GM10248 (cell line): Measurements from ENCODE around the gene KCTD6.

ENCODE experiments used
- CTCF ChIA-PET: fragments of 300-600 bp; sonication (Branson Sonifier 250); formaldehyde crosslinking; extraction: SDS; loops from one replicate; lab custom pipeline; 2021; ENCODE audit warnings: antibody characterized with exemption; lab: Yijun Ruan, JAX
- POLR2A ChIA-PET: fragments of 350-650 bp; sonication (Branson Sonifier 250); formaldehyde crosslinking; extraction: SDS; loops from one replicate; lab custom pipeline; 2020; ENCODE audit warnings: antibody characterized with exemption; lab: Yijun Ruan, JAX
- DNase-seq: peaks from one replicate; pipeline ENCODE4 v3.0.0; 2012; ENCODE audit errors: extremely low spot score
- CTCF ChIP-seq: IDR thresholded peaks from 2 replicates; pipeline ENCODE4 v1.5.1; 2012; ENCODE audit warnings: mild to moderate bottlenecking, low read depth; ENCODE audit errors: extremely low read depth, missing control alignments, control extremely low read depth

Gene KCTD6

GRCh38 chr3:58531956-58532355 is 40.1 kb downstream of the KCTD6 start:
- DNase-seq = peak; percentile 22
- ChIA-PET POLR2A (no interaction called here), CTCF (interaction anchor here (0.7 to 8.8 kb wide), 13 partner anchors 16 to 344 kb away, joined by 3 to 95 read pairs (median 3); partner anchors contain the start of genes HTD2 and RPP14)
- TF ChIP-seq CTCF = no peak

DNA sequence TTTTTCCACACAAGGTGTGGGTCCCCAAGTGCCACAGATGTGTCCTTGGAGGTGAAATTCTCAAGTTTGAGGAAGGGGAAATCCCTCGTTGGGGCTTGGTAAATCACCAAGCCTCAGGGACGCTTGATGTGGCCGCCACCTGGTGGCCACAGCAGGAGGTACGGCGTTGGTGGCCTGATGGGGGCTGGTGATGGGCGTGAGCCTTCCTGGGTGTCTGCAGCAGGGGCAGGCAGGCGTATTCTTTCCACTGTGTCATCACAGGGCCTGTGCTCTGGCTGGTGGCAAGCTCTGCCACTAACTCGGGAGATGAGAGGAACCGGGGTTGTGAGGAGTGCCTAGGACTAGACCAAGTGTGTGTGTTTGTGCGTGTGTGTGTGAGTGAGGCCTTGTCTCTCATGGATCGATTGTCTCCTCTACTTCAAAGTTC is 40.9 kb downstream of the KCTD6 start:
- ChIA-PET POLR2A (no interaction called here), CTCF (interaction anchor here (1.1 to 8.8 kb wide), 11 partner anchors 12 to 355 kb away, joined by 3 to 95 read pairs (median 5); partner anchors contain the start of genes HTD2, KCTD6 and RPP14)
- peak; percentile 94 for TF ChIP-seq CTCF
- peak; percentile 90 for DNase-seq

- no peak for TF ChIP-seq CTCF
- POLR2A ChIA-PET = no interaction called here
- no peak for DNase-seq
- CTCF ChIA-PET = interaction anchor here (1.2 to 8.8 kb wide), 7 partner anchors 43 to 347 kb away, joined by 3 to 95 read pairs (median 5); partner anchors contain the start of genes HTD2, KCTD6 and RPP14
These were observed 42.9 kb downstream of the KCTD6 start for GRCh38 chr3:58534592-58535494.

GRCh38 chr3:58535531-58536500 is 43.9 kb downstream of the KCTD6 start:
- TF ChIP-seq CTCF = no peak
- DNase-seq = no peak
- POLR2A ChIA-PET = no interaction called here
- CTCF ChIA-PET = interaction anchor here (1.2 to 8.8 kb wide), 2 partner anchors 45 to 229 kb away, joined by 3 to 95 read pairs; partner anchors contain the start of genes HTD2 and RPP14

DNA sequence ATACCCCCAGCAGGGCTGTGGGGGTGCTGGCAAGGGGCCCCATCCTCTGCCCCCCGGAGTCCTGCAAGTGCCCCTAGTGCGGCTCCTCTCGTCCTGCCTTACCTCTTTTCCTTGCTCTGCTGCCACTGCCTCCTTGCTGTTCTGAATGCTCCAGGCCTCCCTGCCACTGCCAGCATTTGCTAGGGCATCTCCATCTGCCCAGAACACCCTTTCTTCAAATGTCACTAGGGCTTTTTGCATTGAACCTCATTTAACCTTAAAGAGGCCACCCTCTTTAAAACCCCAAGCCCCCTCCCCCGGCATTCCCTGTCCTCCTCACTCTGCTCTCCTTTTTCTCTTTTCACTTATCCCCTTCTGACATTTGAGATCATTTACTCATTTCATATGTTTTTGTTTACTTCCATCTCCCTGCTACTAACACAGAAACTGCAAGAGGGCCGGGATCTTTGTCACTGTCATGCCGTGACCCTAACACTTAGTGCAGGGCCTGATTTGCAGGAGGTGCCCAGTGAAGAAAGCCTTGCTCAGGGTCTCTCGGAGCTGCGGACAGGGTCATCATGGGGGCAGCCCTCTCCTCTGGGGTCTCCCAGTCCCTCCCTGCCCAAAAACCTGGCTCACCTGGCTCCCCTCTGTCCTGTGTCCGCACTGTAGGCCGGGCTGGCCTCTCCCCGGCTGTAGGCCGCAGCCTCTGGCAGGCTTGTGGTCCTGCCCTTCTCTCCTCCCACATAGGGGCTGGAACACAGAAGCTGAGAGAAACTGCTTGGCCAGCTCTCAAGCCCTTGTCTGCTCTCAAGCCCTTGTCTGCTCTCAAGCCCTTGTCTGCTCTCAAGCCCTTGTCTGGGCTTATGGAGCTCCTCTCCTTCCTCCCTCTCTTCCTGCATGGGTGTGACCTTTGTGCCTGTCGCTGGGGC is 44.9 kb downstream of the KCTD6 start, which contains the start of gene ACOX2:
ACOX2 (minus strand) TSS at position 690 of the 911 bp plus-strand sequence. CDS start 2,084 bp downstream, outside the sequence.
- POLR2A ChIA-PET = no interaction called here
- TF ChIP-seq CTCF = no peak
- DNase-seq = no peak
- CTCF ChIA-PET = interaction anchor here (1.1 to 8.8 kb wide), 8 partner anchors 8 to 230 kb away, joined by 3 to 95 read pairs (median 3); partner anchors contain the start of genes HTD2 and RPP14
